HG03521 (cell line): ENCODE results near the gene CNNM1.

Source experiments
- ATAC-seq: cut with Tn5 transposase; IDR thresholded peaks from one replicate; pipeline ENCODE4 v1.9.1; 2021; ENCODE audit warnings: mild to moderate bottlenecking, moderate library complexity; ENCODE audit not compliant: unreplicated experiment

The CNNM1 gene

DNA sequence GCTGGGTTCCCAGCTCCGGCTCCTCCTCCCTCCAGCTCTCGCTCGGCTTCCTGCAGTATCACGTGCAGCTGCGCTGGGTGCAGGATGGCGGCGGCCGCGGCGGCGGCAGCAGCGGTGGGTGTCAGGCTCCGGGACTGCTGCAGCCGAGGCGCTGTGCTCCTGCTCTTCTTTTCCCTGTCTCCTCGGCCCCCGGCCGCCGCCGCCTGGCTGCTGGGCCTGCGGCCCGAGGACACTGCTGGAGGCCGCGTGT, at the start of gene CNNM1:
Gene CNNM1, plus strand, starts transcription at position 53 of the 250 bp plus-strand sequence. Its CDS starts 32 bp downstream, at position 85.
- peak; percentile 38 for ATAC-seq

DNA sequence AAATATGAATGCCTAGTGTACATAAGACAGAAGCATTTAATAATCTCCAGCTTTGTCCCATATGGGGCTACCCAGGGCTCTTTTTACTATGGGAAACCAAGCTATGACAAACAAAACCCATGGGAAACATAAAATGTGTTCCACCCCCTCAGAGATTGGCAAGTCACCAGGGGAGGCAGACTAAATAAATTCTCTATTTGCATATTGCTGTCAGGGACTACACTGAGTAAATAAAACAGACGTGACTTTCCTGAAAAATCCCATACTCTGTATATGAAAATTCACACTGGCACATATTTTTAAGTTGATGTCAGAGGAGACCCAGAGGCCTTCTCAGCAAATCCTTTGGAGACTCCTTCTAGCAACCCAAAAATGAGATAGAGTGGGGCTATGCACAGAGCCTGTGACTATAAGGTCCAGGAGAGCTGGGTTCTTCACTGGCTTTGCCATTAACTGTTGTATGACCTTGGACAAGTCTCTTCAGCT, 49.5 kb upstream of the CNNM1 start:
- ATAC-seq: no peak

DNA sequence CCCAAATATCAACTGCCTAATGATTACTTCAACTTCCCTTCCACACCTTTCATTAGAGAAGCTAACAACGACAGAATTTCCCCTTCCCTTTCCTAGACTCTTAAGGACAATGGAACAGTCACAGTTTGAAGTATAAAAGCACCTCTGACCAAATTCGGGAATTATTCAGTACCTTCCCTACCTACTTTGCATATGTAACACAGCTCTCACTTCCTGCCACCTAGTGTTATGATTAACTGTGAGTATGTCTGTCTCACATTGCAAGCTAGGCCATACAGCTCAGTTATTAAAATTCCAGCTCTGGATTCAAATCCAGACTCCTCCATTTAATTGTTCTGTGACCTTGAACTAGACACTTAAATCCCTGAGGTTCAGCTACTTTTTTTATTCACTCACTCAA, 48.7 kb upstream of the CNNM1 start:
- no peak for ATAC-seq

DNA sequence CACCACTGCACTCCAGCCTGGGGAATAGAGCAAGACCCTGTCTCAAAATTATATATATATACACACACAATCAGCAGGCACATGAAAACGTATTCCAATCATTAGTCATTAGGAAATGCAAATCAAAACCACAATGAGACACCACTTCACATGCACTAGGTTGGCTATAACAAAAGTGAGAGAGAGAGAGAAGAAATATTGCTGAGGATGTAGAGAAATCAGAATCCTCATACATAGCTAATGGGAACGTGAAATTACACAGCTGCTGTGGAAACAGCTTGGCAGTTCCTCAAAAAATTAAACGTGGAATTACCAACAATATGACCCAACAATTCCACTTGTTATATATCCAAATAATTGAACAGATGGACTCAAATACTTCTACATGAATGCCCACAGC, 43.3 kb upstream of the CNNM1 start:
- no peak for ATAC-seq

DNA sequence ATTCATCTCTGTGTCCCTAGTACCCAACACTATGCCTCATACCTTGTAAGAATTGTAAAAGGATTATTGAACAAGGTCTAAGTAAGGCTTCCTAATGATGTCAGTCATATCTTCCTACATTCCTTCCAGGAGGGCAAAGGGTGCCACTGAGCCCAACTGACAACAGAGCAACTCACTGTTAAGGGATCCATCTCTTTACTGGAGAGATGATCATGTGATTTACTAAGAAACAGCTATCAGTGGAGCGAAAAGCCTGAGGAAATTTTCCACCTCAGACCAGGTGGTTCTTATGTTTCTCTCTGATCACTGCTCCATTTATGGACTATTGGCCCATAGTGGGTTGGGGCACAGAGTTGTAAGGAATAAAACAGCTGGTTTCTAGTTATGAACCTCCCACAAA, 38.9 kb upstream of the CNNM1 start:
- ATAC-seq: no peak

DNA sequence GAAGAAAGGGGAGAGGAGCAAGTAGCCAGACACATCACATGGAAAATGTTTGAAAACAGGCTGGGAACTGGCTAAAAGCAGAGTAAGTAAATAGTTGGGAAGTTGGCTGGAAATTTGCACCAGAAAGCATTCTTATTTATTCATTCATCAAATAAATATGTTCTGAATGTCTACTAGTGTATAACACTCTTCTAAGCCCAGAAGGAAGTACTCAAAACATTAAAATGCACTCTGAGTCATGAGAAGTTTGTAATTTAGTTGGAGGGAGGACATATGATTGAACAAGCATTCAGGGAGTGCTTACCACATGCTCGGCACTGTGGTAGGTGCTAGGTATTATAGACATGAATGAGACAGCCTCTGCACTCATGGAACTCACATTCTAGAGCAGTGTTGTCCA, 37.0 kb upstream of the CNNM1 start:
- ATAC-seq: no peak

DNA sequence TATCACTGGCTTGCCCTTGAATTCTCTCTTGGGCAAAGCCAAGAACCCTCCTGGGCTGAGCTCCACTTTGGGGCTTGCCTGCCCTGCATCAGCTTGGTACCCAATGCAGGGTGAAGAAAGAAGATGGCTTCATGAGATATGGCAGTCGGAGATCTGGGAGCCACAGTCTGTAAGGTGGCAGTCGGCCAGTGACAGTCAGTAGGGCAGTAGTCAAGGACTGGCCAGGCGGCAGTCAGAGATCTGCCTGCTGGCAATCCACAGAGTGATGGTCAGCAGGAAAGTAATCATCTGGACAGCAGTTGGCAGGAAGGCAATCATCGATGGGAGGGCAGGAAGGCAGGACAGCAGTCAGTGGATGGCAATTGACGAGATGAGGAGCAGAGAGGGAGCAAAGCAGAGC, 32.6 kb upstream of the CNNM1 start:
- no peak for ATAC-seq

DNA sequence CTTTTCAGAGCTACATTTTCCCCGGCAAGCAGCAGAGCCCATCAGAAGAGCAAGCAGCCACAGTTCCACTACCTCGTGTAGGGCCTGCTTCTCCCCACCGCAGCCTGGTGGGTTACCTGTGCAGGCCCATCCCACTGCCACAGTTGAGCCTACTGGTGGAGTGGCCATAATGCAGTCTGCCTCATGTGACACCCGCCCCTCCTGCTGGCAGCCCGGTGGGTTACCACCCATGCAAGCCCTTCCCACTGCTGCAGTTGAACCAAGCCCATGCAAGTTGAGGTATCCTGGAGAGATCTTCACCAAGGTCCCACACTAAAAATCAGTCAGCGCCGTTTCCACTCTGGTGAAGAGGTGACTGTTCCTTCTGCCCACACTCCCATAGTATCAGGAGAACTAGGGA, 32.1 kb upstream of the CNNM1 start:
- no peak for ATAC-seq

DNA sequence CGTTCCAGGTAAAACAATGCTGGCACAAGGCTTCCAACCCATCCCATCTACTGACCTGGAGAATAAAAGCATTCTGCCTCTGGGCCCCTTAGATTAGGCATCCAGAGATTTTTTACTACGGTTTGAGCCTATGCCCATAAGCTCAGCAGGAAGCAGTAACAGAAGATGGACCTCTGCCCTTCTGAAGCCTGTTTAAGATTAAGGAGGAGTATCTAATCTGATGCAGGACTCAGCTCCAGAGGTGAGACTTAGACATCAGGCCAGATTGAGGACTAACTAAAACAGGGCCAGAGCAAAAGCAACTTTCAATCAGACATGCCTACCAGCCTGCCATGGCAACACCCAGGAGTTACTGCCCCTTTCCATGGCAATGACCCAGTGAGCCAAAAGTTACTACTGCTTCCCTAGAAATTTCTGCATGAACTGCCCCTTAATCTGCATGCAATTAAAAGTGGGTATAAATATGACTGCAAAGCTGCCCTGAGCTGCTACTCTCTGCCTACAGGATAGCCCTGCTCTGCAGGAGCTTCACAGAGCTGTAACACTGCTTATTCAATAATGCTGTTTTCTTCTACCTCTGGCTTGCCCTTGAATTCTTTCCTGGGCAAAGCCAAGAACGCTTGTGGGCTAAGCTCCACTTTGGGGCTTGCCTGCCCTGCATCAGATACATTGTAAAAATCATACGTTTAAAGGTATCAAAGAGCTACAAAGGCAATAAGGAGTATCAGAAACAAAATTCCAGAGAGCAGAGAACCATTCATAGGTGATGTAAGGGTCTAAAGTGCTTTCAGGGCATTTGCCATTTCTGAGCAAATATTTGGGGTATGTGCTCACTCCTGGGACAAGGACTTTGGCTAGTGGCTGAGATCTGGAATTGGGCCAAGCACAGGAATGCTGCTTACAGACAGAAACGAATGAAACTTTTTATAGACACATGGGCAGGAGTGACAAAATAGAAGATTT, 25.0 kb upstream of the CNNM1 start:
- no peak for ATAC-seq

DNA sequence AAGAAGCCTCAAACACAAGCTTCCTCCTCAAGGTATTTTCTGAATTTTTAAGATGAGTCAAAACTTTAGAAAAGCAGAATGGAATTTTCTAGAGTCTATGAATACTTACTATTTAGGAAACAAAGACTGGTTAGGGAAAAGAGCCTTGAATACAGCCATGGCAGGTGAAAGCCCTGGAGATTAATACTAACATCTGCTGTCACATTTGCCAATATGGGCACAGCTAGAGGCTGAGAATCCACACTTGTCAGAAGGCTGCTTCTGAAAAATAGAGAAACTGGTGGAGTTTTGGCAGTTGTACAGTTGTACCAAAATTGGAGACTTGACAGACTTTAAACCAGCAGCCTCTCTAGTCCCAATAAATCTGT, 24.3 kb upstream of the CNNM1 start:
- no peak for ATAC-seq

DNA sequence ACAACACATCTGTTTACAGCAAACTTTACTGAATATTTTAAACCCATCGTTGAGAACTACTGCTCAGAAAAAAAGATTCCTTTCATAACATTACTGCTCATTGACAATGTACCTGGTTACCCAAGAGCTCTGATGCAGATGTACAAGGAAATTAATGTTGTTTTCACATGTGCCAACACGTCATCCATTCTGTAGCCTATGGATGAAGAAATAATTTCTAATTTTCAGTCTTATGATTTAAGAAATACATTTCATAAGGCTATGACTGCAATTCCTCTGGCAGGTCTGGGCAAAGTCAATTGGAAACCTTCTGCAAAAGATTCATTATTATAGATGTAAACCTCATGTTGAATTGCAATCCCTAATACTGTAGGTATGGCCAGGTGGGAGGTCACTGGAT, 16.7 kb upstream of the CNNM1 start:
- no peak for ATAC-seq

DNA sequence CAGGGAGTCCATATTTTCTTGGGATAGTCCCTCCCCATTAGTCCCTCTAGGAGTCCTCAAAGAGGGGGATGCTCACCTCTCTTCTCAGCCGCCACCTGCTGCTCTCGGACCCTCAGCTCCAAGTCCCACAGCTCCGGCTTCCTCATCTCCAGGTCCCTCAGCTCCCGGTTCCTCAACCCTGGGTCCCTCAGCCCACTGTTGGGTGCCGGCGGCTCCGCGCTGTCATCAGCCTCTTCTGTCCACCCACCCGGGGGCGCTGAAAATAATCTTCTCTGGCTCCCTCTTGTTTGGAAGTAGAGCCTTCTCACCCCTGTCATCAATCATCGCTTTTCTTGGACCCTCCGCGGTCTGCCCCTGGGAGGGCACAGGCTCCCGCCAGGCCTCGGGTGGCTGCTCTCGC, 13.3 kb upstream of the CNNM1 start:
- ATAC-seq: no peak

DNA sequence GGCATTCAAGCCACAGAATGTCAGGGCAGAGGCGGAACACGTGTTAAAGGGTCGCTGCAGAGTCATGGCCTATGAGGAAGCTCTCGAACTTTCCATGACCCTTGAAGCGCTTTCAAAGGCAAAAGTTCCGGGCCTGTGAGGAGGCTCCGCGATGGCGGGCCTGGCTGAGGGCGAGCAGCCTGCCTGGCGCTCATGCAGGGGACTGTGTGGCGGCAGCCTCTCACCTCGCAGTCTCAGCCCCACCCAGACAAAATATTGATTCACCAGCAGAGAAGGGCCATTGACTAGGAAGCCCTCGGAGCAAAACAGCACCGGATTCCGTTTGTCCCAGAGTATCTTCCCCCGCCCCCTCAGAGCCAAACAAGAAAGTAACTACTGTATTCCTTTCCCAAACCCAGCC, 12.8 kb upstream of the CNNM1 start:
- ATAC-seq: no peak

DNA sequence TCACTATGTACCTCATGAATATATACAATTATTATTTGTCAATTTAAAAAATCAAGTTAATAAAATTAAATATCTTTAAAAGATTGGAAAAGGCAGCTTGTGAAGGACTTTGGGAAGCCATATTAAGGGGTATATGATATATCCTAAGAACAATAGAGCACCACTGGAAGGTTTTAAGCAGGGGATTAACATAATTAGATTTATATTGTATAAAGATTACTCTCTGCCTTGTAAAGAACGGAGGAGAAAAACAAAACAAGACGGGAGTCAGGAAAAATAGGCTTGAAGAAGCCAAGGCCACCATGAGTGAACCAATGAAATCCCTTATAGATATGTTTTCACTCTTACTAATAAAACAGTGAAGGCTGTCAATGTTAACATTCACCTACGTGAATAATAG, 11.1 kb upstream of the CNNM1 start:
- no peak for ATAC-seq

DNA sequence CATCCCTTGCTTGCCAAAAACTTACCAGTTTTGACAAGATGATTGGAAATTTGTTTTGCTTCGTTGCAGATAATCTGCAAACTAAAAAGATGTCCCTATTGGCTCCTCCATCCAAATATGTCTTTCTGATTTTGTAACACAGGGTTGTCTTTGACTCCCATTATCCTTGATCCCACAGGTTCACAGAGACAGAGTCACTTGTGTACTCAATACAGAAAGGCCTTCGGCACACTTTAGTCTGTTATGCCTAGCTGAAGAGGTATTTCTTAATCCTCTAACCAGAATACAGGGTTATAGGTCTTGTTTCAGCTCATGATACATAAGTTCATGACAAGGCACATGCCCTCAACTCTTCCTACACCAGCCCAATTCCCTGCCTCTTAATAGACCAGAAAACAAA, 10.7 kb upstream of the CNNM1 start:
- ATAC-seq: no peak

DNA sequence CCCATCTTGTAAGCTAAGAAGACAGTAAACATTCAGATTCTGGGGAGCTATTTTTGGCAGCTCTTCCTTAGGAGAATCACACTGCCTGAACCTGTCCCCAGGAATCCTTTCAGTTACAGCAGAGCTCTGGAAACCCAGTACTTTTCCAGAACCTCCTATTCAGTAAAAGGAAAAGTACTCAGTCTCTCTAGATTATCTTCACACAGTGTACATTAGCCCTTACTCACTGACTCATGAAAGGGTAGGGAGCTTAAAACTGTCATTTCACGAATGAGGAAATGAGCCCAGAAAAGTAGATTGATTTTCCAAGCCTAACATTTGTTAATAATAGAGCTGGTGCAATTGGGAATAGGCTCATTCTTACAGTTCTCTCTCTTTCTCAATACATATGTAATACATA, 3.9 kb upstream of the CNNM1 start:
- no peak for ATAC-seq

DNA sequence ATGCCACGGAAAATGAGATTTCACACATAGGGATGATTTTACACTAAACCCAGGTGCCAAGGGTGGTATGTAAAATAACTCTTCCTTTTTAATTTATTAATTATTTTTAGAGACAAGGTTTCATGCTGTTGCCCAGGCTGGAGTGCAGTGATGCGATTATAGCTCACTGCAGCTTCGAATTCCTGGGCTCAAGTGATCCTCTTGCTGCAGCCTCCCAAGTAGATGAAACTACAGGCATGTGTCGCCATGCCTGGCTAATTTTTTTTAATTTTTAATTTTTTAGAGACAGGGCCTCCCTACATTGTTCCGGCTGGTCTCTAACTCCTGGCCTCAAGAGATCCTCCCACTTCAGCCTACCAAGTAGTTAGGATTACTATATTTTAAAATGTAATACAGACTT, 2.3 kb upstream of the CNNM1 start:
- no peak for ATAC-seq

DNA sequence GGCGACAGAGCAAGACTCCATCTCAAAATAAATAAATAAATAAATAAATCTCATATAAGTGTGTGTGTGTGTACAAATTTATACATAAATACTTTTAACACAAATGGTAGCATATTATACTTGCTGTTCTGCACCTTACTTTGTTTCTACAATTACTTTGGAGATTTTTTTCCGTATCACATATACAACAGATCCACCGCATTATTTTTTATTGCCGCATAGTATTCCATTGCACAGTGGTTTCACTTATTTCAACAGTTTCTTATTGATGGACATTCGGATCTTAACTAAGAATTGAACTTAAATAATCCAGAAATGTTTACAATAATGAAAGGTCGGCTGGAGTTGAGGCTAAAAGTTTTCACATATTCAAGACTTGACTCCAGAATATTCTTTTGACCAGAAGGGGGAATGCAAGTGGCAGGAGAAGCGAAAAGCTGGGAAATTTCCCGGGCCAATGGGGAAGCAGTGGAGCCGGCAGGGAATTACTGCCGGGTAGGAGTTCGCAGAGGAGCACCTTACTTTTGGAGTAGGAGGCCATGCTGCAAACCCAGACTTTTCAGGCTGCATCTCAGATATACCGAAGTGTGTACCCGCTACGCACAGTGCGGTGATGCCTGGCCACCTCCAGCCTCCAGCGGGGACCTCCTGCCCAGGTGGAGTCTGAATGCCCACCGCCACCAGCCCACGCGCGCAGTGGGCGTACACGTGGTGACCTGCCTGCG, 415 bp upstream of the CNNM1 start:
- ATAC-seq: peak; percentile 25

DNA sequence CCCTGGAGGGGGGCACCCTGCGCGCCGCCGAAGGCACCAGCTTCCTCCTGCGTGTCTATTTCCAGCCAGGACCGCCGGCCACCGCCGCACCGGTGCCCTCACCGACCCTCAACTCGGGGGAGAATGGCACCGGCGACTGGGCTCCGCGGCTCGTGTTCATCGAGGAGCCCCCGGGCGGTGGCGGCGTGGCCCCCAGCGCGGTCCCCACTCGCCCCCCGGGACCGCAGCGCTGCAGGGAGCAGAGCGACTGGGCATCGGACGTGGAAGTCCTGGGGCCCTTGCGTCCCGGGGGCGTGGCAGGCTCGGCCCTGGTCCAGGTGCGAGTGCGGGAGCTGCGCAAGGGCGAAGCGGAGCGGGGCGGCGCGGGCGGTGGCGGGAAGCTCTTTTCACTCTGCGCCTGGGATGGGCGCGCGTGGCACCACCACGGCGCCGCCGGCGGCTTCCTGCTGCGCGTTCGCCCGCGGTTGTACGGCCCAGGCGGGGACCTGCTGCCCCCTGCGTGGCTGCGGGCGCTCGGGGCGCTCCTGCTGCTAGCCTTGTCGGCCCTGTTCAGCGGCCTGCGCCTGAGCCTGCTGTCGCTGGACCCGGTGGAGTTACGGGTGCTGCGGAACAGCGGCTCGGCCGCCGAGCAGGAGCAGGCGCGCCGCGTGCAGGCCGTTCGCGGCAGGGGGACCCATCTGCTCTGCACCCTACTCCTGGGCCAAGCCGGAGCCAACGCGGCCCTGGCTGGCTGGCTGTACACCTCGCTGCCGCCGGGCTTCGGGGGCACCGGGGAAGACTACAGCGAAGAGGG, 594 bp downstream of the CNNM1 start:
- ATAC-seq: peak; percentile 34

DNA sequence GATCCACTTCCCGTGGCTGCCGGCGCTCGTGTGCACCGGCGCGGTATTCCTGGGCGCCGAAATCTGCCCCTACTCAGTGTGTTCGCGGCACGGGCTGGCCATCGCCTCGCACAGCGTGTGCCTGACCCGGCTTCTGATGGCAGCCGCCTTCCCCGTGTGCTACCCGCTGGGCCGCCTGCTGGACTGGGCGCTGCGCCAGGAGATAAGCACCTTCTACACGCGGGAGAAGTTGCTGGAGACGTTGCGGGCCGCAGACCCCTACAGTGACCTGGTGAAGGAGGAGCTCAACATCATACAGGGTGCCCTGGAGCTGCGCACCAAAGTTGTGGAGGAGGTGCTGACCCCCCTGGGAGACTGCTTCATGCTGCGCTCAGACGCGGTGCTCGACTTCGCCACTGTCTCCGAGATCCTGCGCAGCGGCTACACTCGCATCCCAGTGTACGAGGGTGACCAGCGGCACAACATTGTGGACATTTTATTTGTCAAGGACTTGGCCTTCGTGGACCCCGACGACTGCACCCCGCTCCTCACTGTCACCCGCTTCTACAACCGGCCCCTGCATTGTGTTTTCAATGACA, 1.3 kb downstream of the CNNM1 start:
- peak; percentile 22 for ATAC-seq

DNA sequence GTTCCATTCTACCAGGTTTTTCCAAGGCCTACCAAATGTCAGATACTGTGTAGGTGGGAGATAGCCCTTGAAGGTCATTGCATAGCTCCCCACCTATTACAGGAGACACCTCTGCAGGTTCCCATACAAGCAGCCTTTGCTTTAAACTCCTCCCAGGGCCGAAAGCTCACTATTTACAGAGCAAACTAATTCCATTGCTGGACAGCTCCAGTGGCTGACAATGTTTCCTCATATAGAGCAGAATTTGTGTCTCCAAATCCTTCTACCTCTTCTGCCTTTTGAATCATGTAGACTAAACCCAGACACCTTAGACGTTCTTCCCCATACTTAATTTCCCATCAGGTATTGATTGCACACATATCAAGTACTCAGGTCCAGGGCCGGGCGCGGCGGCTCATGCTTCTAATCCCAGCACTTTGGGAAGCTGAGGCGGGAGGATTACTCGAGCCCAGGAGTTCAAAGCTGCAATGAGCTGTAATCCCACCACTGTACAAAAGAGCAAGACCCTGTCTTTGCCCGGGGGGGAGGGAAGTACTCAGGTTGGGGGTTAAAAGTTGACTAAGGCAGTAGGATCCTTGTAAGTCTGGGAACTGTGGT, 2.1 kb downstream of the CNNM1 start:
- no peak for ATAC-seq
